GM19023 (cell line): ENCODE results near the gene PTPRN2.

Experiments
- ATAC-seq: cut with Tn5 transposase; IDR thresholded peaks from one replicate; pipeline ENCODE4 v1.9.1; 2021; ENCODE audit warnings: mild to moderate bottlenecking, moderate library complexity; ENCODE audit not compliant: unreplicated experiment

PTPRN2 gene

GRCh38 chr7:158015403-158016179 lies 572.0 kb downstream of the PTPRN2 start:
- no peak for ATAC-seq

DNA sequence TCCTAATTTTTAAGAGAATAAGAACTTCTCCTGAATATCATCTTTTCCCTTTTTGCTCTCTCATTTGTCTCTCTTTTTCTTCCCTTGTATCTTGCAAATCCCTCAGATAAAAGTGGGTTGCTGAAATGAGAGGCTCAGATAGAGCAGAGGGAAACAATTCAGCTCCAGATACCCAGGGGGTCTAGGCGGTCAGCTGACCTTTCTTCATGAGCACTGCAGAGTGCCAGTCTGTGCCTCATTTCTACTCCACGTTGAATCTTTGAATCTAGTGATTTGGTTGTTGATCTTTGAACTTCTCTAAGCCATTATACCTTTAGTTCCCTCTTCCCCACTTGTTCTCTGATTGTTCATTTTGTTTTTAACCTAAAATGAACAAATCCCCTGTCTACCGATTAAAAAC lies 572.6 kb downstream of the PTPRN2 start:
- ATAC-seq, result no peak

DNA sequence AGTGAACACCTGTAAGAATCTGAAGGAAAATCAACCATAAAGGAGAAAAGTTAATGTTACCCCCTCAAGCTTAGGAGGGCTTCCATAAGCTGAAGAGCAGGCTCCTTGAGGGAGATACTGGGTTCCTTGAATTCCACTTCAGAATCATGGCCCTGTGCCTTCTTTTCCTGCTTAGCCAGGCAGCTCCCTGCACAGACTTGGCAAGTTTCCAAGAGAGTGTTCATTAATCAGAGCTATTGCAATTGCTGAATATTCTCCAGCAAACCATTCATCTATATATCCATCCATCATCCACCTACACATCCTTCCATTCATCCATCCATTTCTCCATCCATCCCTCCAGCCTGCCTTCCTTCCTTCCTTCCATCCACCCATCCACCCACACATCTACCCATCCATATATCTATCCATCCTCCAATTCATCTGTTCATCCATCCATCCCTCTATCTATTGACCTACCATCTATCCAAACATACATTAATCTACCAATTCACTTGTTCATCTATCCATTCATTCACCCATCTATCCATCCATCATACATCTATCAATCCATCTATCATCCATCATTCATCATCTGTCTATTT lies 574.4 kb downstream of the PTPRN2 start:
- no peak for ATAC-seq

DNA sequence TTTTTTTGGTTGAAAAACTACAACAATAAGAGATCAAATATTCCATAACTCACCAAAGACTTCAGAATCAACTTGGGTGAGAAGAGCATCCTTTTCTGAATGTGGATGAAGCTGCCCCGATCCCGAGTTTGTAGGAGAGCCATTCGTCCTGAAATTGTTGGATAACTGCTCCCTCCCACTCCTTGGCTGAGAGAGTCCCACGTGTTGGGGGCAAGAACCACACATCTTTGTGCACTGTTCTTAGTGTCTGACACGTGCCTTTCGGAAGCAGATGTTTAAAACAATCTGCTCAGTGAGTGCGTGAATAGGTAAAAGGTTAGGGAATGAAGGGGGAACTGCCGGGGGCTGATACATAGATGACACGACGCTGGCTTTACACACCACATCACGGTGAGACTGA lies 575.7 kb downstream of the PTPRN2 start:
- no peak for ATAC-seq

GRCh38 chr7:158010961-158011693 lies 576.5 kb downstream of the PTPRN2 start:
- no peak for ATAC-seq

- no peak for ATAC-seq
Observed at GRCh38 chr7:158009886-158010285, 577.7 kb downstream of the PTPRN2 start.

DNA sequence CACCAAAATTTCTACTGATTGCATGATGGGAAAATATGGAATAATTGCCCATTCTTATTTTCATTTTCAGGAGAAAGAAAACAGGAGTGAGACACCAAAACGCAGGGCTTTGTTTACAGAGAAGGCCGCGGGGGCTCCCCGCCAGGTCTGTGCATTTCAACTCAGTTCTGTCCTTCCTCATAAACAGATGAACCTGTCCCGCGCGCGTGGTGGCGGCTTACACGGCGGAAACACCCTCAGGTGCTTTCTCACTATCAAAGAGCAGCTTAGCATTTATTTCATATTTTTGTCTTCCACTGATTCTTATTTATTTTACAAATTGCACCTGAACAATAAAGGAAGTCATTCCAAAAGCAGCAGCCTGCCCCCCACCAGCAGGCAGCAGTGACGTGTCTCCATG lies 579.4 kb downstream of the PTPRN2 start:
- ATAC-seq, result no peak

- no peak for ATAC-seq
Observed at GRCh38 chr7:158007697-158008257, 579.8 kb downstream of the PTPRN2 start.

DNA sequence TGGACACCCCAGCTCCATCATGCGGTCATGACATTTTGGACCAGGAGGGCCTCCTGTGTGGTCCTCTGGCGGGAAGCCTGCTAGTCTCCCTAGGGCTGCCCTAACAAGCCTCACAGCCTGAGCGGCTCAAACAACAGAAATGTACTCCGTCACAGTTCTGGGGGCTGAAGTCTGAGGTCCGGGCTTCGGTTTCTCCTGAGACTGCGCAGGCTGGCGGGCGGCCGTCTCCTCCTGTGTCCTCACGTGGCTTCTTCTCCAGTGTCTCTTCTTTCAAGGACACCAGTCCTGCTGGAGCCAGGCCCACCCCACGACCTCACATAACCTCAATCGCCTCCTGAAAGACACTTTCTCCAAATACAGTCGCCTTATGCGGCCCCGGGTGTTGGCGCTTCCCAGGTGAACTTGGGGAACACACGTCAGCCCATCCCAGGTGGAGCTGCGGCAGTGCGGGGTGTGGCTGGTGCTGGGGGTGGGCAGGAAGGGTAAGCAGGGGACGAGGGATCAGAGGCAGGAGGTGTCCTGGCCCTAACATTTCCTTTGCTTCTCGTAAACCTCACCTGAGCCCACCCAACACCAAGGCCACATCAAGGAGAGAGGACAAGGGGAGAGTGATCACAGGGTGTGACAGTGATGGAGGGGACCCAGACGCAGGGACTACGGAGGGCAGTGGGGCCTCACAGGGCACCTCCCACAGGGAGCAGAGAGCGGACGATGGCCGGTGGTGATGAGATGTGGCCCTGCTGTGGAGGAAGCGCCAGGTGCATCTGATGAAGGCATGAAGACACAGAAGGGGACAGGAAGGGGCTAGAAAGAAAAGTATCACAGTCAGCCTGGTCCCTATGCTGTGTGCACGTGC lies 580.6 kb downstream of the PTPRN2 start:
- ATAC-seq, result no peak

- no peak for ATAC-seq
Observed at GRCh38 chr7:158005531-158005930, 582.1 kb downstream of the PTPRN2 start.

- ATAC-seq, result no peak
Observed at GRCh38 chr7:158004123-158004490, 583.5 kb downstream of the PTPRN2 start.

DNA sequence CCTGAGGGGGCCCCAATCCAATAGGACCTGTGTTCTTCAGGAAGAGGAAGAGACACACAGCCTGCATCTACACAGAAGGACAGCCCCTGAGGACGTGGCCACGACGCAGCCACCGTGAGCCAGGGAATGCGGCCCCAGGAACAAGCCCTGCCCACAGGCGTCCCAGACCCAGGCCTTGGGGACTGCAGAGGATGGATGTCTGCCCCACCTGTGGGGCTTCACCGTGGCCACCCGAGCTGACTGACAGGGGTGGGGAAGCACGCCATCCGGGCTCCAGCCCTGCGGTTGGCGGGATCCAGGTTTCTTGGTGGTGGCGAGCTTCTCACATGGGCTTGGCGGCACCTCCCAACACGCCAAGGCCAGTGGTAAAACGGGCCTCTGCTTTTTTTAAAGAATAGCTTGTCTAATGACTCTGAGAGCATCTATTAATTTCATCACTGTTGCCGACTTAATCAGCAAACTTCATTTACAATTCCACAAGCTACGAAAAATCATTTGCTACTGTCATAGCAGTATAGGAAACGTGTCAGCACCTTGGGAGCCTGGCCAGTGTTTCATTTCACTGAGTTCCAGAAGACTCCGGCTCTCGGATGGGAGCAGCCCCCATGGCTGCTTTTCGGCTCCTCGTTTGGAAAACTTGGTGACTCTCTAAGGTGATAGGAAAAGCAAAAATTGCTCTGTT lies 584.0 kb downstream of the PTPRN2 start:
- no peak for ATAC-seq

- ATAC-seq, result no peak
Observed at GRCh38 chr7:158002486-158003080, 585.0 kb downstream of the PTPRN2 start.

GRCh38 chr7:158001621-158002320 lies 585.9 kb downstream of the PTPRN2 start:
- no peak for ATAC-seq

GRCh38 chr7:158001003-158001402 lies 586.6 kb downstream of the PTPRN2 start:
- ATAC-seq, result no peak

GRCh38 chr7:158000160-158000559 lies 587.5 kb downstream of the PTPRN2 start:
- ATAC-seq, result no peak

DNA sequence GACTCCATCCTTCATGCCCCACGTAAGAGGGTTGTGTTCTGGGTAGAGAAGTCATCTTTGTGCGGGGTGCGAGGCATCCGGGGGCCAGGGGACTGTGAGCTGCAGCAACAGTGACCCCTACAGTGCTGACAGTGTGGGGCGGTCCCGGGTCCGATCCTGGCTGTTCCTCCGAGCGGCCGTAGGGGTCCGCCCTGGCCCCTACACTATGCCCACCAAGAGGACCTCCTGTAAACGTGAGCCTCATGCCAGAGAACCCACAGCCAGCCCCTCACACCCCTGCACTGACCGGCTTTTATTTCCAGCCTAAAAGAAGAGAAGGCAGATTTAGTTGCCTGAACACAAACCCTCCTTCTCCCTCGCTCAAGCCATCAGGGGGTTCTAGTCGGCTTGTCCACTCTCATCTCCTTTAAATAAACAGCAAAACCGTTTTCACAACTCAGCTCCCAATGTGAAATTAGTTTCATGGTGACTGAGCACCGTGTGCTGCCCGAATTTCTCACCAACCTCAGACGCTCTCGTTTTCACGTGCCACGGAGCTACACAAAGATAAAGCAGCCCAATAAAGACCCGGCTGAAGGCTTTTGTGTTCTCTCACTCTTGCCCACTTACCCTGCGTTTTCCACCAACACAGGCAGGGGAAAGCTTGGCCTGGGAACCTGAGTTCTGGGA lies 588.6 kb downstream of the PTPRN2 start:
- ATAC-seq, result no peak

- no peak for ATAC-seq
Observed at GRCh38 chr7:157997471-157997870, 590.2 kb downstream of the PTPRN2 start.

- no peak for ATAC-seq
Observed at GRCh38 chr7:157997080-157997440, 590.6 kb downstream of the PTPRN2 start.
